GM23338 (cell line): ENCODE results near the gene SLC35F1. TPM values are rescaled to one million over a fixed set of nuclear protein-coding genes. Genes with fewer than 3 reads are reported as not detected.

Experiments used
- ATAC-seq: fragments of 200-7000 bp; cut with Tn5 transposase; 3 replicates; pipeline ENCODE4 v1.9.1; 2020
- DNase-seq: peaks from one replicate; pipeline ENCODE4 v3.0.0-alpha.2; 2015; ENCODE audit warnings: low spot score
- H2AFZ ChIP-seq: fragments of 200-600 bp; sonication (generic); 2 replicates; pipeline ENCODE4 v1.8.0; 2016; ENCODE audit warnings: antibody characterized with exemption, mild to moderate bottlenecking, moderate library complexity
- H3F3A ChIP-seq: fragments of 200-600 bp; sonication (generic); replicated peaks from 2 replicates; pipeline ENCODE4 v1.8.0; 2017; ENCODE audit warnings: antibody characterized with exemption, mixed run types, low read depth
- H3K27ac ChIP-seq: fragments of 200-600 bp; sonication (generic); 2 replicates; pipeline ENCODE4 v1.6.1; 2016; ENCODE audit warnings: low read depth
- H3K27me3 ChIP-seq: fragments of 200-600 bp; sonication (generic); 2 replicates; pipeline ENCODE4 v1.8.0; 2016; ENCODE audit warnings: mild to moderate bottlenecking, mixed run types, moderate library complexity; ENCODE audit not compliant: insufficient read depth
- H3K36me3 ChIP-seq: fragments of 200-600 bp; sonication (generic); 2 replicates; pipeline ENCODE4 v1.8.0; 2016; ENCODE audit warnings: mild to moderate bottlenecking; ENCODE audit not compliant: insufficient read depth
- H3K4me1 ChIP-seq: fragments of 200-600 bp; sonication (generic); 2 replicates; pipeline ENCODE4 v1.8.0; 2016; ENCODE audit warnings: mild to moderate bottlenecking, moderate library complexity; ENCODE audit not compliant: insufficient read depth
- H3K4me2 ChIP-seq: fragments of 200-600 bp; sonication (generic); 2 replicates; pipeline ENCODE4 v1.7.1; 2017; ENCODE audit warnings: mixed run types
- H3K4me3 ChIP-seq: fragments of 200-600 bp; sonication (generic); 2 replicates; pipeline ENCODE4 v1.6.1; 2016; ENCODE audit warnings: mixed run types
- H3K79me2 ChIP-seq: fragments of 200-600 bp; sonication (generic); replicated peaks from 2 replicates; pipeline ENCODE4 v1.8.0; 2017; ENCODE audit warnings: mild to moderate bottlenecking; ENCODE audit not compliant: insufficient read depth
- H3K9me2 ChIP-seq: fragments of 200-600 bp; sonication (generic); 2 replicates; pipeline ENCODE4 v1.8.0; 2017; ENCODE audit not compliant: insufficient read depth
- H4K20me1 ChIP-seq: fragments of 200-600 bp; sonication (generic); replicated peaks from 2 replicates; pipeline ENCODE4 v1.8.0; 2017; ENCODE audit warnings: mild to moderate bottlenecking; ENCODE audit not compliant: insufficient read depth
- H3K27ac Mint-ChIP-seq: 2 replicates; pipeline ENCODE4 v1.8.0; 2020; ENCODE audit warnings: inconsistent platforms, mild to moderate bottlenecking, moderate library complexity, mixed read lengths
- H3K27me3 Mint-ChIP-seq: 3 replicates; pipeline ENCODE4 v1.8.0; 2022; ENCODE audit warnings: low read depth, mild to moderate bottlenecking, moderate library complexity, mixed read lengths, inconsistent platforms; ENCODE audit not compliant: insufficient read depth, poor library complexity
- H3K36me3 Mint-ChIP-seq: 3 replicates; pipeline ENCODE4 v1.8.0; 2021; ENCODE audit warnings: low read depth, mild to moderate bottlenecking, inconsistent platforms, moderate library complexity, mixed read lengths
- H3K4me1 Mint-ChIP-seq: 3 replicates; pipeline ENCODE4 v1.8.0; 2020; ENCODE audit warnings: mild to moderate bottlenecking, inconsistent platforms, mixed read lengths
- H3K4me3 Mint-ChIP-seq: 3 replicates; pipeline ENCODE4 v1.8.0; 2021; ENCODE audit warnings: moderate library complexity, mild to moderate bottlenecking, inconsistent platforms, mixed read lengths
- H3K9me3 Mint-ChIP-seq: 3 replicates; pipeline ENCODE4 v1.8.0; 2020; ENCODE audit warnings: moderate library complexity, mild to moderate bottlenecking, inconsistent platforms, mixed read lengths
- CREB1 ChIP-seq: fragments of 250-450 bp; sonication (Bioruptor Pico); IDR thresholded peaks from 2 replicates; pipeline ENCODE4 v1.5.0; 2020; ENCODE audit warnings: low read depth, mild to moderate bottlenecking, moderate library complexity
- ETS1 ChIP-seq: IDR thresholded peaks from 2 replicates; pipeline ENCODE4 v1.6.1; 2016; ENCODE audit warnings: antibody characterized with exemption
- EZH2 ChIP-seq: fragments of 200-600 bp; sonication (generic); IDR thresholded peaks from one replicate; pipeline ENCODE4 v1.8.0; 2017; ENCODE audit warnings: antibody characterized with exemption, mild to moderate bottlenecking, low read depth; ENCODE audit not compliant: unreplicated experiment
- EZH2phosphoT487 ChIP-seq: fragments of 200-600 bp; sonication (generic); IDR thresholded peaks from one replicate; pipeline ENCODE4 v1.8.1; 2018; ENCODE audit warnings: antibody characterized with exemption; ENCODE audit not compliant: unreplicated experiment
- JUNB ChIP-seq: IDR thresholded peaks from one replicate; pipeline ENCODE4 v1.6.1; 2016; ENCODE audit warnings: antibody characterized with exemption; ENCODE audit not compliant: unreplicated experiment
- NANOG ChIP-seq: IDR thresholded peaks from 2 replicates; pipeline ENCODE4 v1.6.1; 2016; ENCODE audit warnings: antibody characterized with exemption, borderline replicate concordance
- POLR2AphosphoS5 ChIP-seq: IDR thresholded peaks from 2 replicates; pipeline ENCODE4 v1.6.1; 2016; ENCODE audit warnings: antibody characterized with exemption, low read depth
- STAT1 ChIP-seq: IDR thresholded peaks from one replicate; pipeline ENCODE4 v1.6.1; 2016; ENCODE audit warnings: antibody characterized with exemption; ENCODE audit not compliant: unreplicated experiment
- ZNF114 ChIP-seq: fragments of 250-450 bp; sonication (Bioruptor Pico); IDR thresholded peaks from 2 replicates; pipeline ENCODE4 v1.5.0; 2020; ENCODE audit warnings: mild to moderate bottlenecking, moderate library complexity
- ZNF331 ChIP-seq: fragments of 250-450 bp; sonication (Bioruptor Pico); IDR thresholded peaks from 2 replicates; pipeline ENCODE4 v1.5.0; 2020; ENCODE audit warnings: low read depth, mild to moderate bottlenecking, moderate library complexity
- ZNF462 ChIP-seq: fragments of 250-450 bp; sonication (Bioruptor Pico); IDR thresholded peaks from 2 replicates; pipeline ENCODE4 v1.5.0; 2020; ENCODE audit warnings: mild to moderate bottlenecking, moderate library complexity
- polyA plus RNA-seq: library from polyadenylated mRNA; unstranded; fragments of >200 nt; fragmentation: Nextera tagmentation; extraction: Ambion mirVana; gene quantifications from 2 replicates; pipeline ENCODE4 v1.2.1, GENCODE V29; 2016
- total RNA-seq: library from RNA; depleted of rRNA; stranded (reverse); fragments of >200 nt; shearing (Covaris generic); gene quantifications from 2 replicates; pipeline ENCODE4 v1.2.3, GENCODE V29; 2014
- TF ChIP-seq, protein P1 (sequence below): IDR thresholded peaks from one replicate; pipeline ENCODE4 v1.6.1; 2018; ENCODE audit warnings: antibody characterized with exemption; ENCODE audit not compliant: unreplicated experiment

Gene SLC35F1
- total and polyA plus RNA-seq, 2 experiments from 2014 or later: 3.0 to 10.3 TPM

DNA sequence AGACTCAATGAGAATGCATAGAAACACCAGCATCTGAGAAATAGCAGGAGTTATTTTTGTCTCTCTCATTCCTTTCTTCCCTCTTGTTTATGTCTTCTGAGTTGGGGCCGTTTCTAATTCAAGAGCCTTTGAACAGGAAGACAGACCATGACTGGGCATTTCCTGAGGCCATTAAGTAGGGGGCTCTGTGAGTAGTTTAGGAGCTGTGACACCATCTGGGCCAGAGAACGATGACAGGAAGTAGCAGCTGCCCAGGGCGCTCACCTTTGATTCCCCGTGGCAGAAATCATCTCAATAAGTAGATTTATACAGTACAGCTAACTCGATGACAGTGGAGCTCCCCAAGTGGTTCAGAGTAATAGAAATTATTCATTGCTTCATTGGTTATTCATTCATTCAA lies 342.6 kb downstream of the SLC35F1 start:
- ATAC-seq (no peak), DNase-seq (peak; percentile 8)
- no peaks in the 10 kb centered on the region for H3K36me3 Mint-ChIP-seq

DNA sequence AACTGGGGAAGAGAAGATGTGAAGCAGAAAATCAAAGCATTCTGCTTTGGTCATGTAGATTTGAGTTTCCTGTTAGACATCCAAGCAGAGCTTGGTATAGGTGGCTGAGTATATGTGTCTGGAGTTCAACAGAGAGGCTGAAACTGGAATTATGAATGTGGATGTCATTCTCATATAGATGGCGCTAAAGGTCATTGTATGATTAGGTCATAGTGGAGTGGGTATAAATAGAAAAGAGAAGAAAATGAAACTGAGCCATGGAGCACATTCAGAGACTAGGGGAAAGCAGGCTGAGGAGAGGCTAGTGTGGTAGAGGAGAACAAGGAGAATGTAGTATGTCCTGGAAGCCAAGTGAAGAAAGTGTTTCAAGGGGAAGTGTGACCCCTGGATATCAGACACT lies 345.4 kb downstream of the SLC35F1 start:
- Histone ChIP-seq H2AFZ (no peak overlapping the region), H3K4me3 (no peak overlapping the region), H3F3A (no peaks in the 10 kb centered on the region), H3K4me2 (no peak overlapping the region), H4K20me1 (no peaks in the 10 kb centered on the region), H3K36me3 (no peaks in the 10 kb centered on the region), H3K4me1 (no peaks in the 10 kb centered on the region), H3K9me2 (no peaks in the 10 kb centered on the region; the same call in 1 of the 2 replicates), H3K79me2 (no peaks in the 10 kb centered on the region), H3K27me3 (no peaks in the 10 kb centered on the region), H3K27ac (no peak overlapping the region)
- Mint-ChIP-seq H3K27me3 (peaks cover 2% of the 10 kb centered on the region), H3K4me3 (no peak overlapping the region), H3K9me3 (no peaks in the 10 kb centered on the region), H3K36me3 (no peaks in the 10 kb centered on the region), H3K27ac (no peak overlapping the region), H3K4me1 (peaks cover 6% of the 10 kb centered on the region)
- DNase-seq: no peak
- no peak for ATAC-seq
- TF ChIP-seq ZNF114 (CRISPR knock-in tag) (no peak), NANOG (no peak), POLR2AphosphoS5 (no peak), STAT1 (no peak), EZH2phosphoT487 (no peak), CREB1 (CRISPR knock-in tag) (no peak), JUNB (no peak), EZH2 (no peak), ZNF462 (CRISPR knock-in tag) (no peak), ZNF331 (CRISPR knock-in tag) (no peak), ETS1 (no peak)
- TF ChIP-seq, protein P1, sequence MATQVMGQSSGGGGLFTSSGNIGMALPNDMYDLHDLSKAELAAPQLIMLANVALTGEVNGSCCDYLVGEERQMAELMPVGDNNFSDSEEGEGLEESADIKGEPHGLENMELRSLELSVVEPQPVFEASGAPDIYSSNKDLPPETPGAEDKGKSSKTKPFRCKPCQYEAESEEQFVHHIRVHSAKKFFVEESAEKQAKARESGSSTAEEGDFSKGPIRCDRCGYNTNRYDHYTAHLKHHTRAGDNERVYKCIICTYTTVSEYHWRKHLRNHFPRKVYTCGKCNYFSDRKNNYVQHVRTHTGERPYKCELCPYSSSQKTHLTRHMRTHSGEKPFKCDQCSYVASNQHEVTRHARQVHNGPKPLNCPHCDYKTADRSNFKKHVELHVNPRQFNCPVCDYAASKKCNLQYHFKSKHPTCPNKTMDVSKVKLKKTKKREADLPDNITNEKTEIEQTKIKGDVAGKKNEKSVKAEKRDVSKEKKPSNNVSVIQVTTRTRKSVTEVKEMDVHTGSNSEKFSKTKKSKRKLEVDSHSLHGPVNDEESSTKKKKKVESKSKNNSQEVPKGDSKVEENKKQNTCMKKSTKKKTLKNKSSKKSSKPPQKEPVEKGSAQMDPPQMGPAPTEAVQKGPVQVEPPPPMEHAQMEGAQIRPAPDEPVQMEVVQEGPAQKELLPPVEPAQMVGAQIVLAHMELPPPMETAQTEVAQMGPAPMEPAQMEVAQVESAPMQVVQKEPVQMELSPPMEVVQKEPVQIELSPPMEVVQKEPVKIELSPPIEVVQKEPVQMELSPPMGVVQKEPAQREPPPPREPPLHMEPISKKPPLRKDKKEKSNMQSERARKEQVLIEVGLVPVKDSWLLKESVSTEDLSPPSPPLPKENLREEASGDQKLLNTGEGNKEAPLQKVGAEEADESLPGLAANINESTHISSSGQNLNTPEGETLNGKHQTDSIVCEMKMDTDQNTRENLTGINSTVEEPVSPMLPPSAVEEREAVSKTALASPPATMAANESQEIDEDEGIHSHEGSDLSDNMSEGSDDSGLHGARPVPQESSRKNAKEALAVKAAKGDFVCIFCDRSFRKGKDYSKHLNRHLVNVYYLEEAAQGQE: no peak

More for the DNA sequence above, 342.6 kb downstream of the SLC35F1 start:
- Histone ChIP-seq H2AFZ (no peak overlapping the region), H3K4me2 (no peak overlapping the region), H3K79me2 (no peaks in the 10 kb centered on the region), H3K4me1 (no peaks in the 10 kb centered on the region), H3K27ac (no peak overlapping the region), H3K9me2 (no peaks in the 10 kb centered on the region; the same call in 1 of the 2 replicates), H3K4me3 (no peak overlapping the region), H4K20me1 (no peaks in the 10 kb centered on the region), H3K27me3 (no peaks in the 10 kb centered on the region), H3K36me3 (no peaks in the 10 kb centered on the region), H3F3A (no peaks in the 10 kb centered on the region)
- Mint-ChIP-seq H3K27ac (peak overlapping the region; percentile 72), H3K4me1 (peaks cover 6% of the 10 kb centered on the region), H3K9me3 (no peaks in the 10 kb centered on the region), H3K27me3 (peaks cover 4% of the 10 kb centered on the region), H3K4me3 (no peak overlapping the region)
- TF ChIP-seq POLR2AphosphoS5: no peak
